SK-N-SH treated with all-trans-retinoic acid at 6 μM for 48 hours (cell line): ENCODE data around the gene TSEN2.

Source experiments
- BACH2 ChIP-seq: fragments of 250-450 bp; sonication (Bioruptor Pico); IDR thresholded peaks from 2 replicates; pipeline ENCODE4 v1.9.0; 2021; ENCODE audit warnings: mild to moderate bottlenecking, borderline replicate concordance
- CSDC2 ChIP-seq: fragments of 250-450 bp; sonication (Bioruptor Pico); IDR thresholded peaks from 2 replicates; pipeline ENCODE4 v1.5.0; 2020; ENCODE audit warnings: mild to moderate bottlenecking, moderate library complexity
- OSR1 ChIP-seq: fragments of 250-450 bp; sonication (Bioruptor Pico); IDR thresholded peaks from 2 replicates; pipeline ENCODE4 v1.8.0; 2022; ENCODE audit warnings: moderate library complexity, mild to moderate bottlenecking, inconsistent platforms
- PATZ1 ChIP-seq: fragments of 250-450 bp; sonication (Bioruptor Pico); IDR thresholded peaks from 2 replicates; pipeline ENCODE4 v1.8.0; 2020; ENCODE audit warnings: mild to moderate bottlenecking, moderate library complexity, borderline replicate concordance
- ZNF565 ChIP-seq: fragments of 450-650 bp; formaldehyde crosslinking; conservative IDR thresholded peaks from 2 replicates; pipeline ENCODE4 v1.5.0; 2020; ENCODE audit warnings: low read depth, mild to moderate bottlenecking, moderate library complexity
- ZNF70 ChIP-seq: fragments of 450-650 bp; formaldehyde crosslinking; IDR thresholded peaks from 2 replicates; pipeline ENCODE4 v1.5.0; 2020; ENCODE audit warnings: mild to moderate bottlenecking, moderate library complexity

DNA sequence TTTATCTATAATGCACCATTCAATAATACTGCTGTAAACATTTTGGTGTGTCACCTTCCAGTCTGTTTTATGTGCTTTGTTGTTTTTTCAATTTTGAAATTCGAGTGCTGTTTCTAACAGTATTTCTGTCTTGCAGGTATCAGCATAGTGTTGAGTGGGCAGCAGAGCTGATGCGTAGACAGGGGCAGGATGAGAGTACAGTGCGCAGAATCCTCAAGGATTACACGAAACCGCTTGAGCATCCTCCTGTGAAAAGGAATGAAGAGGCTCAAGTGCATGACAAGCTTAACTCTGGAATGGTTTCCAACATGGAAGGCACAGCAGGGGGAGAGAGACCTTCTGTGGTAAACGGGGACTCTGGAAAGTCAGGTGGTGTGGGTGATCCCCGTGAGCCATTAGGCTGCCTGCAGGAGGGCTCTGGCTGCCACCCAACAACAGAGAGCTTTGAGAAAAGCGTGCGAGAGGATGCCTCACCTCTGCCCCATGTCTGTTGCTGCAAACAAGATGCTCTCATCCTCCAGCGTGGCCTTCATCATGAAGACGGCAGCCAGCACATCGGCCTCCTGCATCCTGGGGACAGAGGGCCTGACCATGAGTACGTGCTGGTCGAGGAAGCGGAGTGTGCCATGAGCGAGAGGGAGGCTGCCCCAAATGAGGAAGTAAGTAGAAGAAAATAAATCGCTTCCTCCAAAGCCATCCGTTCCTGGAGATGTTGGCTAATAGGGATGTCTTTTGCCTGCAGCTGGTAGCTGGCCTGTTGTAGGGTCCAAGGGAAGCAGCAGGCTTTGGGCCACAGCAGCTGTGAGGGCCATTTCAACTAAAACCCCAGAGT lies 19.1 kb downstream of the TSEN2 start:
- no peak for TF ChIP-seq PATZ1 (CRISPR knock-in tag)
- TF ChIP-seq CSDC2 (CRISPR knock-in tag), result no peak
- no peak for TF ChIP-seq ZNF70 (CRISPR knock-in tag)
- TF ChIP-seq ZNF565, result no peak
- TF ChIP-seq BACH2 (CRISPR knock-in tag), result no peak
- TF ChIP-seq OSR1 (CRISPR knock-in tag), result no peak
